Transverse colon (tissue), 3 donors: ENCODE data around the gene ASIC2.

Experiments
- EP300 ChIP-seq: sonication (generic); formaldehyde crosslinking; IDR thresholded peaks from one replicate; pipeline ENCODE4 v1.6.1; 2017; ENCODE audit warnings: antibody characterized with exemption, low read depth
- POLR2A ChIP-seq: fragments of 450-650 bp; IDR thresholded peaks from one replicate; pipeline ENCODE4 v1.6.1; 2016; ENCODE audit warnings: antibody characterized with exemption, mild to moderate bottlenecking, moderate library complexity
- POLR2AphosphoS5 ChIP-seq, 3 donors: sonication (generic); formaldehyde crosslinking; IDR thresholded peaks; one replicate each; pipeline ENCODE4 v1.6.1; 2016; ENCODE audit warnings: antibody characterized with exemption in 3 of 3

- TF ChIP-seq POLR2AphosphoS5 (IDR thresholded peaks at IDR 0.05) (no peak), POLR2A (no peak), EP300 (no peak)
Measured at GRCh38 chr17:33056399-33057146, 236.5 kb downstream of the ASIC2 start.
